ENCODE measurements around the gene LCN10. TPM values are rescaled to one million over a fixed set of nuclear protein-coding genes. Genes with fewer than 3 reads are reported as not detected.

The LCN10 gene
- total RNA-seq, 4 donors from 2014 or later, result 0.96 to 33.6 (median 3.3) TPM

DNA sequence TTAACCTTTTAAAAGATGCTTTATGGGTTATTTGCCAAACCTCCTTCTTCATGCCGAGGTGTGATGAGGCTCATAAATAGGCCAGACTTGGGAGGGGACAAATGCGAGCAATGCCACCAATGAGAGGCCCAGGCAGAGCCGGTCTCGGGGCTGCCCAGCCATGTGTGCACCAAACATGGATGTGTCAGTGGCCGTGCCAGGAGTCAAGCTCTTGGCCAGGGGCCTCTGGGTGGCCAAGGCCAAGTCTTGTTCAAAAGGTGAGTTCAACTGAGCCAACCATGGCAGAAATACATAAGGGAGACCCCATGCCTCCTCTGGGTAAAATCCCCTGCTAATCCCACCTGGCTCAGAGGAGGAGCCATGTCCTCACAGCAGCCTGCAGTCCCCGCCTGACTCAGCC, 32.5 kb upstream of the LCN10 start:
- Histone ChIP-seq H3K9me3 (no peaks in the 10 kb centered on the region), H3K4me3 (no peak overlapping the region), H3K36me3 (no peaks in the 10 kb centered on the region), H3K4me1 (peaks cover 0 to 6% (median 3%) of the 10 kb centered on the region in 4 donors), H3K27me3 (no peaks in the 10 kb centered on the region), H3K27ac (no peak overlapping the region)
- no peak for TF ChIP-seq EP300 (IDR thresholded peaks at IDR 0.05; ENCODE audit: low read depth)
- TF ChIP-seq POLR2A (IDR thresholded peaks at IDR 0.05), result no peak
- TF ChIP-seq, protein P1, sequence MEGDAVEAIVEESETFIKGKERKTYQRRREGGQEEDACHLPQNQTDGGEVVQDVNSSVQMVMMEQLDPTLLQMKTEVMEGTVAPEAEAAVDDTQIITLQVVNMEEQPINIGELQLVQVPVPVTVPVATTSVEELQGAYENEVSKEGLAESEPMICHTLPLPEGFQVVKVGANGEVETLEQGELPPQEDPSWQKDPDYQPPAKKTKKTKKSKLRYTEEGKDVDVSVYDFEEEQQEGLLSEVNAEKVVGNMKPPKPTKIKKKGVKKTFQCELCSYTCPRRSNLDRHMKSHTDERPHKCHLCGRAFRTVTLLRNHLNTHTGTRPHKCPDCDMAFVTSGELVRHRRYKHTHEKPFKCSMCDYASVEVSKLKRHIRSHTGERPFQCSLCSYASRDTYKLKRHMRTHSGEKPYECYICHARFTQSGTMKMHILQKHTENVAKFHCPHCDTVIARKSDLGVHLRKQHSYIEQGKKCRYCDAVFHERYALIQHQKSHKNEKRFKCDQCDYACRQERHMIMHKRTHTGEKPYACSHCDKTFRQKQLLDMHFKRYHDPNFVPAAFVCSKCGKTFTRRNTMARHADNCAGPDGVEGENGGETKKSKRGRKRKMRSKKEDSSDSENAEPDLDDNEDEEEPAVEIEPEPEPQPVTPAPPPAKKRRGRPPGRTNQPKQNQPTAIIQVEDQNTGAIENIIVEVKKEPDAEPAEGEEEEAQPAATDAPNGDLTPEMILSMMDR (IDR thresholded peaks at IDR 0.05), result no peak
- no peak for TF ChIP-seq POLR2AphosphoS5 (IDR thresholded peaks at IDR 0.05)
- DNase-seq, result no peak
- 93% methylated on average over 6 of the region's 6 CpGs; no CpG with 5 or more reads in 1 of the 2 donors for WGBS, 2 donors (ENCODE audit: low coverage in 1 of 2)
- in situ Hi-C loops (cut with MboI; ENCODE audit: low pct_ligation_motif_present in 1 of 4, low pct_unique_long_range_greater_than_20kb in 1 of 4, low sequenced_read_pairs in 3 of 4) (loop anchor here in 2 of 4 donors (25.0 kb wide), 1 partner anchor 262 kb away; the partner anchor contains the start of genes ABCA2 (in 2 of the 2), FUT7 (in 2 of the 2) and NPDC1 (in 2 of the 2)), intact Hi-C loops (cut with DNase I; ENCODE audit: low total_unique reads) (no loop called here)

GRCh38 chr9:136774416-136775045, 31.8 kb upstream of the LCN10 start:
- Histone ChIP-seq H3K4me3 (no peak overlapping the region), H3K4me1 (peaks cover 0 to 9% (median 4%) of the 10 kb centered on the region in 4 donors), H3K36me3 (no peaks in the 10 kb centered on the region), H3K27ac (no peak overlapping the region), H3K27me3 (no peaks in the 10 kb centered on the region), H3K9me3 (no peaks in the 10 kb centered on the region)
- intact Hi-C loops (cut with DNase I; ENCODE audit: low total_unique reads) (no loop called here), in situ Hi-C loops (cut with MboI; ENCODE audit: low pct_ligation_motif_present in 1 of 4, low pct_unique_long_range_greater_than_20kb in 1 of 4, low sequenced_read_pairs in 3 of 4) (loop anchor here in 2 of 4 donors (25.0 kb wide), 1 partner anchor 263 kb away; the partner anchor contains the start of genes ABCA2 (in 2 of the 2), FUT7 (in 2 of the 2) and NPDC1 (in 2 of the 2))
- TF ChIP-seq POLR2A (IDR thresholded peaks at IDR 0.05) (no peak), POLR2AphosphoS5 (IDR thresholded peaks at IDR 0.05) (no peak), EP300 (IDR thresholded peaks at IDR 0.05; ENCODE audit: low read depth) (no peak)
- TF ChIP-seq, protein P1 (IDR thresholded peaks at IDR 0.05), result no peak
- no peak for DNase-seq
- 93% methylated on average over 12 of the region's 12 CpGs; no CpG with 5 or more reads in 1 of the 2 donors for WGBS, 2 donors (ENCODE audit: low coverage in 1 of 2)

DNA sequence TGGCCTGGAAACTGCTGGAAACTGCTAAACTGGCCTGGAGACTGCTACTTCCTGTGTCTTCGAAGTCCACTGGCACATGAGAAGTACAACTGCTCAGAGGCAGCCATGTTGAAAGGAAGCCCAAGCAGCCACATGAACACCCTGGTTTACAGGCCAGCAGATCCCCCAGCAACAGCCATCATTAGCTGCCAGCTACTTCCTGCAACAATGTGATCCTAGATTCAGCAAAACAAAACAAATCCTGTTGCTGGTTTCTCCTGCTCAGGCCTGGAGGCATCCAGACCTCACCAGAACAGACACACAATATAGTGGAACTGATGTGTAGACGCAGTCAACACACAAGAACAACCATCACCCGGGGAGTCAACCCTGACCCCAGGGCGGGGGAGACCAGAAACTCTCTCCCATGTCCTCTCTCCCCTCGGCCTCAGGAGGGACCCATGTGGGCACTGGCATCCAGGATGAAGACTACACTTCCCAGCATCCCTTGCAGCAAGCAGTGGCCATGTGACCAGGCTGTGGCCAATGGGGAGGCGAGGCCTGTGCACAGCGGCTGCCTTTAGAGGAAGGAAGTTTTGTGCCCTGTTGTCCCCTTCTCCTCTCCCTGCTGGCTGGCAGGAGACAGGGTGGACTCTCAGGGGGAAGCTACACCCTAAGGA, 30.8 kb upstream of the LCN10 start:
- WGBS, 2 donors (ENCODE audit: low coverage in 1 of 2), result 74 to 79% methylated on average over 3 to 7 of the region's 7 CpGs
- no peaks in the 10 kb centered on the region for H3K36me3 ChIP-seq
- no peak overlapping the region for H3K4me3 ChIP-seq
- H3K9me3 ChIP-seq, result no peaks in the 10 kb centered on the region
- TF ChIP-seq POLR2A (IDR thresholded peaks at IDR 0.05), result no peak
- TF ChIP-seq POLR2AphosphoS5 (IDR thresholded peaks at IDR 0.05), result no peak
- TF ChIP-seq EP300 (IDR thresholded peaks at IDR 0.05; ENCODE audit: low read depth), result no peak
- TF ChIP-seq, protein P1 (IDR thresholded peaks at IDR 0.05), result no peak
- peaks cover 0 to 9% (median 4%) of the 10 kb centered on the region in 4 donors for H3K4me1 ChIP-seq
- no peak for DNase-seq
- in situ Hi-C loops (cut with MboI; ENCODE audit: low pct_ligation_motif_present in 1 of 4, low pct_unique_long_range_greater_than_20kb in 1 of 4, low sequenced_read_pairs in 3 of 4) (no loop called here), intact Hi-C loops (cut with DNase I; ENCODE audit: low total_unique reads) (no loop called here)
- peaks cover 4% of the 10 kb centered on the region for H3K27me3 ChIP-seq
- no peak overlapping the region for H3K27ac ChIP-seq

DNA sequence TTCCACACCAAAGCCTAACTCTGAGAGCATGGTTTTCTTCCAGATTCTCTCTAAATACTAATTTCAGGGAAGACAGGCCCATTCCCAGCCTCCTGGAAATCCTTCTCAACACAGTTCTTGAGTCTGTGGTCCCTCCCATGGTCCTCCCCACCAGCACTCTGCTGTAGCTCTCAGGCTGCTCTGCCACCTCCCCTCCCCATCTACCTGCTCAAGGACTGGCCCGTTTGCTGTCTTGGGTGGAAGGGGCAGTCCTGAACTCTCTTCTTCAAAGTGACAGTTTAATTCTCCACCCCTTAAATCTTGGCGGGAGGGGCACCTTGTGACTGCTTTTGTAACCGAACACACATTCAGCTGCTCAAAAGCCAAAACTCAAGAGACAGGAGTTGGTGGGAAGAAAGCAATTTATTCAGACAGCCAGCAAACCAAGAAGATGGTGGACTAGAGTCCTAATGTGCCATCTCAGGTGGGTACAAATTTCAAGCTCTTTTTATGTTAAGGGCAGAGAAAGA, 29.2 kb upstream of the LCN10 start:
- no peak for DNase-seq
- no peaks in the 10 kb centered on the region for H3K9me3 ChIP-seq
- H3K27me3 ChIP-seq, result peaks cover 17% of the 10 kb centered on the region
- TF ChIP-seq POLR2AphosphoS5 (IDR thresholded peaks at IDR 0.05) (no peak), POLR2A (IDR thresholded peaks at IDR 0.05) (no peak), EP300 (IDR thresholded peaks at IDR 0.05; ENCODE audit: low read depth) (no peak)
- TF ChIP-seq, protein P1 (IDR thresholded peaks at IDR 0.05), result no peak
- H3K36me3 ChIP-seq, result no peaks in the 10 kb centered on the region
- 66 to 76% methylated on average over 3 of the region's 3 CpGs for WGBS, 2 donors (ENCODE audit: low coverage in 1 of 2)
- no peak overlapping the region for H3K27ac ChIP-seq
- H3K4me3 ChIP-seq, result no peak overlapping the region
- in situ Hi-C loops (cut with MboI; ENCODE audit: low pct_ligation_motif_present in 1 of 4, low pct_unique_long_range_greater_than_20kb in 1 of 4, low sequenced_read_pairs in 3 of 4) (no loop called here), intact Hi-C loops (cut with DNase I; ENCODE audit: low total_unique reads) (no loop called here)
- H3K4me1 ChIP-seq, result peaks cover 0 to 6% (median 1%) of the 10 kb centered on the region in 4 donors

Data from transverse colon (tissue), 4 donors.